ENCODE measurements around the gene OPHN1.
"Not testable (repeated sequence)": the region's sequence is repeated elsewhere in the genome, so short reads cannot be mapped to it uniquely, and the experiment has no call there.

The OPHN1 gene

GRCh38 chrX:68354879-68355628, 78.2 kb downstream of the OPHN1 start:
- no peak for DNase-seq

GRCh38 chrX:68345025-68345424, 88.3 kb downstream of the OPHN1 start:
- DNase-seq, result no peak

- no peak for DNase-seq
Measured at GRCh38 chrX:68343551-68343950, 89.7 kb downstream of the OPHN1 start.

GRCh38 chrX:68332201-68332731, 101.0 kb downstream of the OPHN1 start:
- no peak for DNase-seq

- not testable (repeated sequence) for DNase-seq
Measured at GRCh38 chrX:68326841-68327240, 106.5 kb downstream of the OPHN1 start.

- no peak for DNase-seq
Measured at GRCh38 chrX:68307769-68308168, 125.5 kb downstream of the OPHN1 start.

GRCh38 chrX:68304602-68305001, 128.7 kb downstream of the OPHN1 start:
- DNase-seq, result no peak

GRCh38 chrX:68299898-68300297, 133.4 kb downstream of the OPHN1 start:
- DNase-seq, result no peak

GRCh38 chrX:68292471-68292870, 140.8 kb downstream of the OPHN1 start:
- no peak for DNase-seq

GRCh38 chrX:68288127-68288526, 145.2 kb downstream of the OPHN1 start:
- no peak for DNase-seq

GRCh38 chrX:68287419-68287818, 145.9 kb downstream of the OPHN1 start:
- no peak for DNase-seq

- no peak for DNase-seq
Measured at GRCh38 chrX:68286980-68287379, 146.3 kb downstream of the OPHN1 start.

- DNase-seq, result no peak
Measured at GRCh38 chrX:68286076-68286475, 147.2 kb downstream of the OPHN1 start.

GRCh38 chrX:68284281-68284904, 148.9 kb downstream of the OPHN1 start:
- DNase-seq, result no peak

- no peak for DNase-seq
Measured at GRCh38 chrX:68273887-68274286, 159.4 kb downstream of the OPHN1 start.

- not testable (repeated sequence) for DNase-seq
Measured at GRCh38 chrX:68264793-68265192, 168.5 kb downstream of the OPHN1 start.

- no peak for DNase-seq
Measured at GRCh38 chrX:68261060-68261672, 172.1 kb downstream of the OPHN1 start.

- no peak for DNase-seq
Measured at GRCh38 chrX:68256990-68257389, 176.3 kb downstream of the OPHN1 start.

- DNase-seq, result no peak
Measured at GRCh38 chrX:68254738-68255645, 178.3 kb downstream of the OPHN1 start.

GRCh38 chrX:68252664-68253063, 180.6 kb downstream of the OPHN1 start:
- DNase-seq, result no peak

- DNase-seq, result no peak
Measured at GRCh38 chrX:68249903-68250302, 183.4 kb downstream of the OPHN1 start.

GRCh38 chrX:68249401-68249831, 183.9 kb downstream of the OPHN1 start:
- DNase-seq, result no peak

GRCh38 chrX:68238568-68238967, 194.7 kb downstream of the OPHN1 start:
- DNase-seq, result no peak

Measured in activated effector memory CD4-positive, alpha-beta T cell treated with Interleukin-2 at 50 U/mL for 16 hours (primary cell).